IMR-90 (cell line): Measurements from ENCODE around the gene FAM234A. TPM values are rescaled to one million over a fixed set of nuclear protein-coding genes. Genes with fewer than 3 reads are reported as not detected.
"Not testable (repeated sequence)": the region's sequence is repeated elsewhere in the genome, so short reads cannot be mapped to it uniquely, and the experiment has no call there.

Source experiments
- ATAC-seq: fragments of 200-7000 bp; cut with Tn5 transposase; 2 replicates; pipeline ENCODE4 v1.9.1; 2020; ENCODE audit warnings: low read depth, mild to moderate bottlenecking, moderate library complexity
- BruUV-seq: library from RNA; stranded (reverse); fragments of 400-500 nt; replicated peaks from 2 replicates; lab custom pipeline; 2021; lab: Mats Ljungman, UMichigan
- CTCF ChIA-PET: fragments of 300-600 bp; formaldehyde crosslinking; extraction: SDS; loops from one replicate; lab custom pipeline; 2021; ENCODE audit warnings: antibody characterized with exemption; lab: Yijun Ruan, JAX
- POLR2A ChIA-PET: fragments of 300-600 bp; sonication (Branson Sonifier 250); formaldehyde crosslinking; loops from one replicate; lab custom pipeline; 2022; ENCODE audit warnings: antibody characterized with exemption; ENCODE audit not compliant: unreplicated experiment; lab: Charles Lee
- DNase-seq: peaks from one replicate; pipeline ENCODE4 v3.0.0; 2013
- H2AFZ ChIP-seq: replicated peaks from 2 replicates; pipeline ENCODE3; 2013; ENCODE audit warnings: low read length, mild to moderate bottlenecking; ENCODE audit not compliant: poor library complexity
- H2AK5ac ChIP-seq: 2 replicates; pipeline ENCODE4 v1.6.1; 2013; ENCODE audit warnings: low read depth, low read length, inconsistent platforms
- H2AK9ac ChIP-seq: replicated peaks from 2 replicates; pipeline ENCODE3; 2013; ENCODE audit warnings: mild to moderate bottlenecking, low read depth, low read length, moderate library complexity; ENCODE audit not compliant: poor library complexity
- H2BK120ac ChIP-seq: 2 replicates; pipeline ENCODE4 v1.6.1; 2013; ENCODE audit warnings: low read depth, low read length, inconsistent platforms
- H2BK15ac ChIP-seq: 3 replicates; pipeline ENCODE4 v1.6.1; 2013; ENCODE audit warnings: low read depth, low read length, inconsistent platforms
- H2BK20ac ChIP-seq: 2 replicates; pipeline ENCODE4 v1.6.1; 2013; ENCODE audit warnings: low read depth, mild to moderate bottlenecking, inconsistent platforms, low read length, moderate library complexity
- H2BK5ac ChIP-seq: 2 replicates; pipeline ENCODE4 v1.6.1; 2013; ENCODE audit warnings: mild to moderate bottlenecking, low read depth, low read length, inconsistent platforms; ENCODE audit not compliant: poor library complexity, severe bottlenecking
- H3K14ac ChIP-seq: replicated peaks from 2 replicates; pipeline ENCODE4 v1.6.1; 2013; ENCODE audit warnings: low read depth, low read length, inconsistent platforms
- H3K18ac ChIP-seq: 2 replicates; pipeline ENCODE4 v1.6.1; 2013; ENCODE audit warnings: low read depth, low read length, control low read depth
- H3K23ac ChIP-seq: 2 replicates; pipeline ENCODE4 v1.6.1; 2013; ENCODE audit warnings: low read depth, low read length, inconsistent platforms
- H3K27ac ChIP-seq: 2 replicates; pipeline ENCODE4 v1.5.1; 2013; ENCODE audit warnings: mild to moderate bottlenecking, control low read depth, low read length; ENCODE audit not compliant: insufficient read depth
- H3K27me3 ChIP-seq: 2 replicates; pipeline ENCODE4 v1.6.1; 2013; ENCODE audit warnings: low read length; ENCODE audit not compliant: control insufficient read depth, insufficient read depth
- H3K36me3 ChIP-seq: 2 replicates; pipeline ENCODE4 v1.6.1; 2013; ENCODE audit warnings: low read length, mixed read lengths; ENCODE audit not compliant: control insufficient read depth, insufficient read depth
- H3K4ac ChIP-seq: 2 replicates; pipeline ENCODE4 v1.6.1; 2013; ENCODE audit warnings: low read depth, low read length, inconsistent platforms
- H3K4me1 ChIP-seq: 2 replicates; pipeline ENCODE4 v1.6.1; 2013; ENCODE audit warnings: low read length, mixed read lengths; ENCODE audit not compliant: control insufficient read depth, insufficient read depth
- H3K4me2 ChIP-seq: 2 replicates; pipeline ENCODE4 v1.6.1; 2013; ENCODE audit warnings: low read depth, mild to moderate bottlenecking, control low read depth, low read length, moderate library complexity
- H3K4me3 ChIP-seq: 2 replicates; pipeline ENCODE4 v1.5.1; 2013; ENCODE audit warnings: low read depth, mild to moderate bottlenecking, control low read depth, low read length, moderate library complexity; ENCODE audit not compliant: insufficient read depth
- H3K56ac ChIP-seq: 2 replicates; pipeline ENCODE4 v1.6.1; 2013; ENCODE audit warnings: low read length, inconsistent platforms; ENCODE audit not compliant: insufficient read depth; ENCODE audit errors: extremely low read depth
- H3K79me1 ChIP-seq, 2 experiments: 2 replicates each; pipeline ENCODE4 v1.6.1; 2013; ENCODE audit warnings: low read length in 2 of 2, inconsistent platforms in 1 of 2, low read depth in 1 of 2
- H3K9ac ChIP-seq: 2 replicates; pipeline ENCODE4 v1.6.1; 2013; ENCODE audit warnings: low read depth, low read length, control low read depth
- H3K9me1 ChIP-seq: 2 replicates; pipeline ENCODE4 v1.6.1; 2013; ENCODE audit warnings: low read length, inconsistent platforms; ENCODE audit not compliant: insufficient read depth
- H3K9me3 ChIP-seq: 2 replicates; pipeline ENCODE4 v1.6.1; 2013; ENCODE audit warnings: low read length; ENCODE audit not compliant: control insufficient read depth, insufficient read depth
- H4K20me1 ChIP-seq: 2 replicates; pipeline ENCODE4 v1.6.1; 2013; ENCODE audit warnings: low read length, inconsistent platforms; ENCODE audit not compliant: insufficient read depth
- H4K5ac ChIP-seq: 2 replicates; pipeline ENCODE4 v1.6.1; 2013; ENCODE audit warnings: mild to moderate bottlenecking, low read depth, low read length, control low read depth
- H4K8ac ChIP-seq, 2 experiments: 2 replicates each; pipeline ENCODE4 v1.6.1; 2013; ENCODE audit warnings: low read depth in 2 of 2, low read length in 2 of 2, control low read depth in 1 of 2, inconsistent platforms in 1 of 2
- H4K91ac ChIP-seq: 2 replicates; pipeline ENCODE4 v1.6.1; 2013; ENCODE audit warnings: low read depth, low read length, inconsistent platforms; ENCODE audit not compliant: insufficient read depth
- WGBS, 2 experiments: methylation state at CpG; one replicate each; pipeline versions ENCODE4 v1.1.5 to v1.1.7; 2013; ENCODE audit warnings: missing lambda C conversion rate in 2 of 2; ENCODE audit not compliant: insufficient read length in 1 of 2; ENCODE audit errors: extremely low coverage in 2 of 2; 5-methylcytosine and 5-hydroxymethylcytosine counted together
- dilution Hi-C: fragments of 300-500 bp; cut with HindIII; formaldehyde crosslinking; loops from one replicate; pipeline ENCODE4 v1.14.3; 2018; ENCODE audit warnings: low sequenced_read_pairs; ENCODE audit not compliant: unreplicated experiment
- in situ Hi-C: fragments of 300-500 bp; cut with MboI; formaldehyde crosslinking; loops from 3 replicates; pipeline ENCODE4 v1.14.3; 2019; ENCODE audit warnings: low sequenced_read_pairs, inconsistent platforms, mixed read lengths
- intact Hi-C: fragments of 100-400 bp; cut with micrococcal nuclease; formaldehyde crosslinking; loops from 2 replicates; pipeline ENCODE4 v1.10.0; 2022
- polyA plus RNA-seq, 3 experiments: library from polyadenylated mRNA; depleted of rRNA; stranded (reverse); fragments of >200 nt; gene quantifications; 2 replicates each; pipeline ENCODE4 v1.2.3, GENCODE V29; 2012; ENCODE audit warnings: low replicate concordance in 1 of 3
- total RNA-seq: library from RNA; depleted of rRNA; stranded (reverse); fragments of >200 nt; gene quantifications from 2 replicates; pipeline ENCODE4 v1.2.3, GENCODE V29; 2012

Gene FAM234A
- total and polyA plus RNA-seq, 2 of the 4 experiments (the other 2 are of a cell fraction) = 30.3 to 64.2 TPM

DNA sequence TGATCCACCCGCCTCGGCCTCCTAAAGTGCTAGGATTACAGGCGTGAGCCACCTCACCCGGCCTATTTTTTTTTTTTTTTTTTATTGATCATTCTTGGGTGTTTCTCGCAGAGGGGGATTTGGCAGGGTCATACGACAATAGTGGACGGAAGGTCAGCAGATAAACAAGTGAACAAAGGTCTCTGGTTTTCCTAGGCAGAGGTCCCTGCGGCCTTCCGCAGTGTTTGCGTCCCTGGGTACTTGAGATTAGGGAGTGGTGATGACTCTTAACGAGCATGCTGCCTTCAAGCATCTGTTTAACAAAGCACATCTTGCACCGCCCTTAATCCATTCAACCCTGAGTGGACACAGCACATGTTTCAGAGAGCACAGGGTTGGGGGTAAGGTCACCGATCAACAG lies 23.5 kb downstream of the FAM234A start:
- H3K18ac ChIP-seq, CTCF ChIA-PET, H3K4me1 ChIP-seq, H4K8ac ChIP-seq, H3K27me3 ChIP-seq, H2BK20ac ChIP-seq, H3K4me2 ChIP-seq, POLR2A ChIA-PET, H3K4me3 ChIP-seq, H2BK120ac ChIP-seq, dilution Hi-C loops, DNase-seq, H3K23ac ChIP-seq, BruUV-seq, intact Hi-C loops, H3K14ac ChIP-seq, ATAC-seq, H2AFZ ChIP-seq, H4K5ac ChIP-seq, H4K91ac ChIP-seq, in situ Hi-C loops, H2AK9ac ChIP-seq, H2AK5ac ChIP-seq, H3K56ac ChIP-seq, H3K4ac ChIP-seq, H2BK15ac ChIP-seq, H3K9me3 ChIP-seq, H4K20me1 ChIP-seq, H3K9me1 ChIP-seq, H3K79me1 ChIP-seq, H2BK5ac ChIP-seq, H3K9ac ChIP-seq, H3K27ac ChIP-seq: not testable (repeated sequence)
- WGBS, 2 experiments = 100% methylated on average over 1 of the region's 13 CpGs; no CpG with 5 or more reads in 1 of the 2 experiments
- H3K36me3 ChIP-seq = peaks cover 42% of the 10 kb centered on the region
